Activated CD8-positive, alpha-beta memory T cell treated with anti-CD3 and anti-CD28 coated beads, Interleukin-2, amount 50 U/mL, for 48 hours (primary cell): ENCODE measurements around the gene SEMA3B.
"Not testable (repeated sequence)": the region's sequence is repeated elsewhere in the genome, so short reads cannot be mapped to it uniquely, and the experiment has no call there.

ENCODE experiments used
- DNase-seq: peaks from one replicate; pipeline ENCODE4 v3.0.0-alpha.2; 2020

Gene SEMA3B

DNA sequence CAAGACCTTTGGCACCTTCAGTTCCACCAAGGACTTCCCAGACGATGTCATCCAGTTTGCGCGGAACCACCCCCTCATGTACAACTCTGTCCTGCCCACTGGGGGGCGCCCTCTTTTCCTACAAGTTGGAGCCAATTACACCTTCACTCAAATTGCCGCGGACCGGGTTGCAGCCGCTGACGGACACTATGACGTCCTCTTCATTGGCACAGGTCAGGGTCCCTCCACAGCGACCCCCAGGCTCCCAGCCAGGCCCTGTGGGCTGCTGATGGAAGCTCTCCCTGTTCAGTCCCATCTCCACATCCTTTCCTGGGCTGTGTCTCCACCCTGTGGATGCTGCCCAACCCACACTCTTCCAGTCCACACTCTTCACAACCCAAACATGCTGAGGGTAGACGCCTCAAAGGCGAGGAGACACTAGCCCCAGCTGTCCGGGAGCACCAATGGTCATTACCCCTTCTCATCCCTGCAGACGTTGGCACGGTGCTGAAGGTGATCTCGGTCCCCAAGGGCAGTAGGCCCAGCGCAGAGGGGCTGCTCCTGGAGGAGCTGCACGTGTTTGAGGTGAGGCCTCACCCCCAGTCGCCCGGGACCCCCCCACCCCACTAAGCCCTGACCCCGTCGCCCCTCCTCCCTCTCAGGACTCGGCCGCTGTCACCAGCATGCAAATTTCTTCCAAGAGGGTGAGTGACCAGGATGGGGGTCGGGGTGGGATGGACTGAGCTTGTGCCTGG, 5.6 kb downstream of the SEMA3B start:
- DNase-seq: peak; percentile 91

DNA sequence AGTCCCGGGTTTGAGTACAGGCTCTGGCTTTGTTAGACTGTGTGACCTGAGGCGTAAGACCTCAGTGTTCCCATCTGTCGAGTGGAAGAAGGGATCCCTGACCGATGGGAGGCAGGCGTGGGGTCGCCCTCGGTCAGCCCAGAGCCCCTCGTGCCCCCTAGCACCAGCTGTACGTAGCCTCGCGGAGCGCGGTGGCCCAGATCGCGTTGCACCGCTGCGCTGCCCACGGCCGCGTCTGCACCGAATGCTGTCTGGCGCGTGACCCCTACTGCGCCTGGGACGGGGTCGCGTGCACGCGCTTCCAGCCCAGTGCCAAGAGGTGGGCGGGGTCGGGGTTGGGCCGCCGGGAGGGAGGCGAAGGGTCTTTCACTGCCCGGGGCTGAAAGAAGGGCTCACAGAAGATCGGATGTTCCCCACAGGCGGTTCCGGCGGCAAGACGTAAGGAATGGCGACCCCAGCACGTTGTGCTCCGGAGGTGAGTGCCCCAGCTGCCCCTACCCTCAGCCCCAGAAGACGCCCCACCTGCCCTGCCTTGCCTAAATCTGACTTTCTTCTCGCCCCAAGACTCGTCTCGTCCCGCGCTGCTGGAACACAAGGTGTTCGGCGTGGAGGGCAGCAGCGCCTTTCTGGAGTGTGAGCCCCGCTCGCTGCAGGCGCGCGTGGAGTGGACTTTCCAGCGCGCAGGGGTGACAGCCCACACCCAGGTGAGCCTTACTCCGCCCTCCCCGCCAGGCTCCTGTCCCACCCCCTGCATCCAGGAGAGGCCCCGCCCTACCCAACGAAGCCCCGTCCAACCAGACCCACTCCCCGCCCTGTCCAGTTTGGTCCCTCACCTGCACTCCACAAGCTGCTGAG, 6.4 kb downstream of the SEMA3B start:
- DNase-seq: no peak

DNA sequence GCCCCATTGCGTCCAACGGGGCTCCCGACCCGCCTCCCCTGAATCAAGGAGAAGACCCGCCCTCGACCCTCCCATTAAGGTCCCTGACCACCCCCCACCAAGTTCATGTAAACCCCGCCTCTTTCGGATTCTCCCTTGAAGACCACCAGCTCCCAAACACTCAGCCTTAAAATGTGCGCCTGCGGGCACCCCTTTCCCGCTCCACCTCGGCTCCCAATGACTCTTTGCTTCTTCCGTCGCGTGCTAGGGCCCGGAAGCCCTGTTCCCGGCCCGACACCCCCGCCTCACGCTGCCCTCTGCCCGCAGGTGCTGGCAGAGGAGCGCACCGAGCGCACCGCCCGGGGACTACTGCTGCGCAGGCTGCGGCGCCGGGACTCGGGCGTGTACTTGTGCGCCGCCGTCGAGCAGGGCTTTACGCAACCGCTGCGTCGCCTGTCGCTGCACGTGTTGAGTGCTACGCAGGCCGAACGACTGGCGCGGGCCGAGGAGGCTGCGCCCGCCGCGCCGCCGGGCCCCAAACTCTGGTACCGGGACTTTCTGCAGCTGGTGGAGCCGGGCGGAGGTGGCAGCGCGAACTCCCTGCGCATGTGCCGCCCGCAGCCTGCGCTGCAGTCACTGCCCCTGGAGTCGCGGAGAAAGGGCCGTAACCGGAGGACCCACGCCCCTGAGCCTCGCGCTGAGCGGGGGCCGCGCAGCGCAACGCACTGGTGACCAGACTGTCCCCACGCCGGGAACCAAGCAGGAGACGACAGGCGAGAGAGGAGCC, 7.2 kb downstream of the SEMA3B start:
- DNase-seq: no peak

DNA sequence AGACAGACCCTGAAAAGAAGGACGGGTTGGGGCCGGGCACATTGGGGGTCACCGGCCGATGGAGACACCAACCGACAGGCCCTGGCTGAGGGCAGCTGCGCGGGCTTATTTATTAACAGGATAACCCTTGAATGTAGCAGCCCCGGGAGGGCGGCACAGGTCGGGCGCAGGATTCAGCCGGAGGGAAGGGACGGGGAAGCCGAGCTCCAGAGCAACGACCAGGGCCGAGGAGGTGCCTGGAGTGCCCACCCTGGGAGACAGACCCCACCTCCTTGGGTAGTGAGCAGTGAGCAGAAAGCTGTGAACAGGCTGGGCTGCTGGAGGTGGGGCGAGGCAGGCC, 7.8 kb downstream of the SEMA3B start:
- no peak for DNase-seq

DNA sequence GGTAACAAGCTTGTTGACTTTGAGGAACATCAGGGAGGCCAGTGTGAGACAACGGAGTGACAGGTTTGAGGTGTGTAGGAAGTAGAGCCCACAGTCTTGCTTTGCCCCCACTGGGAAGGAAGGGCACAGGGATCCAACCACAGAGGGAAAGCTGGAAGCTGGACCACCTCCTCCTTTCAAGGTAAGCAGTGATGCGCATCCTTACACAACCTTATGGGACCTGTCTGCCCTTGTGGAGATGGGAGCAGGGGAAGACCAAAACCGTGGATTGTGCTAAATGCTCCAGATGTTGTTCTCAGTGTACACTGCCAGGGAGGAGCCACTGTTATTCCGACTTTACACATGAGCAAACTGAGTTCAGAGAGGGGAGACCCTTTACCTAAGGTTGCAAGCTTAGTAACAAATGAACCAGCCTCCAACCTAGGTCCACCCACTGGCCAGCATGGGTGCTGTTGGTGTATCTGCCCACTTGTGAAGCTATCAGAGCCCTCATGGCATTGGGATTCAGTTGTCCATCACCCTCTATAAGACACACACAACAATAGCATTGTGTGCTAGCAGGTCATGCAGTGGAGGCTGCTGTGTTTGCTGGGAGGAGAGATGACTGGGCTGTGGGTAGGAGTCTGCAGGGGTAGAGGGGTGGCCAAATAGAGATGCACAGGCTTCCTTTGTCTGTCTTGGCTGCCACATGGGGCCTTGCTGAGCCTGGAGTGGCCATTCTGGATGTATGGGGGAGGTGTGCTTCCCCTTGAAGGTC, 9.4 kb downstream of the SEMA3B start:
- no peak for DNase-seq

DNA sequence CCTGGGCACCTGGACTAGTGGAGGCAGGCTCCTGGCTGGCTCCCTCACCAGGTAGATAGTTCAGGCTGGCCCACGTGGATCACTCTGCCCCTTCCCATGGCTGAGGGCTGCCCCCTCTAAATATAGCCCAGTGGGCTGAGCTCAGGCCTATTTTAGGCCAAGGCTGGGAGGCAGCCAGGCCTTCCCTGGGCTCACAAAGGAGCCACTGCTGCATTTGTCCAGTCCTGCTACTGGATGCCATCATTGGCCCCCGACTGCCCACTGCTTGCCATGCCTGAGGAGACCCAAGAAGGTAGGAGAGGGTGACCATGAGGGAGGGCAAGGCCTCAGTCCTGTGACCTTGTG, 9.9 kb downstream of the SEMA3B start, which contains the start of gene LSMEM2:
TSS of gene LSMEM2 (plus strand) at position 208 of the 345 bp plus-strand sequence. CDS start at position 235, 27 bp downstream.
- DNase-seq: no peak

DNA sequence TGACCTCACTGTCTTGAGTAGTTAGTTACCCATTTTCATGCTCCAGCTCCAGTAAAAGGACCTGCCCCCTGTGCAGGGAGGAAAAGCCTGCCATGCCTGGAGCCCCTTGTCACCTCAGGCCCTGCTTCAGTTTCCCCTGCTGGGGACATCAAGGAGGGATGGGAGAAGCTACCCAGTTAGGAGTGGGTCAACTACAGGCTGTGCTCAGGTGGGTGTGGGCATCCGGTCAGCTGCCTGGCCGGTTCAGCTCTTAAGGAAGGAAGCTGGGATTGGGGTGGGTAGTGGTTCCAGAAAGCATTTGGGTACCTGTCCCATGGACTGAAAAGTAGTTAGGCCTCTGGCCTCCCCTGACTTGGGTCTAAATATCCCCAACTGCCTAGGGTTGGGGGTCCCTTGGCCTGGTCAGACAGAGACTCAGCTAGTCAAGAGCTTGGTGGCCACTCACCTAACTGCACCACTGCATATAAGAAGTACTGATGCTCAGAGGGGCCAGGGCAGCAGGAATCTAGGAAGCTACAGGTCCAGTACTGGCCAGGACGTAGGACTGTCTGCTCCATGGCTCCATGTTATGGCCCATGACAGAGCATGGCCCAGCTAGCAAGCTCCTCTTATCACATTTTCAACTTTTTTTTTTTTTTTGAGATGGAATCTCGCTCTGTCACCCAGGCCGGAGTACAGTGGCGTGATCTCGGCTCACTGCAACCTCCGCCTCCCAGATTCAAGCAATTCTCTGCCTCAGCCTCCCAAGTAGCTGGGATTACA, 10.5 kb downstream of the SEMA3B start:
- no peak for DNase-seq

DNA sequence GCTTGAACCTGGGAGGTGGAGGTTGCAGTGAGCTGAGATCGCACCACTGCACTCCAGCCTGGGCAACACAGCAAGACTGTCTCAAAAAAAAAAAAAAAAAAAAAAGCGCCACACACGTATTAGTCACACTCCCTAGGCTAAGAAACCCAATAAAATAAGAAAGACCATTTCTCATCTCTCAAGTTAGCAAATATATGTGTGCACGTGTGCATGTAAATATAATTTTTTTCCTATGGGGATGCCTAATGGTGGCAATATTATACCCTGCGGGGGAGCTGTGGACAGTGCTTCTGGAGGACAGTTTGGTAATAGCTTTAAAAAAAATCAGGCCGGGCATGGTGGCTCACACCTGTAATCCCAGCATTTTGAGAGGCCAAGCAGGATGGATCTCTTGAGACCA, 15.2 kb downstream of the SEMA3B start:
- not testable (repeated sequence) for DNase-seq

DNA sequence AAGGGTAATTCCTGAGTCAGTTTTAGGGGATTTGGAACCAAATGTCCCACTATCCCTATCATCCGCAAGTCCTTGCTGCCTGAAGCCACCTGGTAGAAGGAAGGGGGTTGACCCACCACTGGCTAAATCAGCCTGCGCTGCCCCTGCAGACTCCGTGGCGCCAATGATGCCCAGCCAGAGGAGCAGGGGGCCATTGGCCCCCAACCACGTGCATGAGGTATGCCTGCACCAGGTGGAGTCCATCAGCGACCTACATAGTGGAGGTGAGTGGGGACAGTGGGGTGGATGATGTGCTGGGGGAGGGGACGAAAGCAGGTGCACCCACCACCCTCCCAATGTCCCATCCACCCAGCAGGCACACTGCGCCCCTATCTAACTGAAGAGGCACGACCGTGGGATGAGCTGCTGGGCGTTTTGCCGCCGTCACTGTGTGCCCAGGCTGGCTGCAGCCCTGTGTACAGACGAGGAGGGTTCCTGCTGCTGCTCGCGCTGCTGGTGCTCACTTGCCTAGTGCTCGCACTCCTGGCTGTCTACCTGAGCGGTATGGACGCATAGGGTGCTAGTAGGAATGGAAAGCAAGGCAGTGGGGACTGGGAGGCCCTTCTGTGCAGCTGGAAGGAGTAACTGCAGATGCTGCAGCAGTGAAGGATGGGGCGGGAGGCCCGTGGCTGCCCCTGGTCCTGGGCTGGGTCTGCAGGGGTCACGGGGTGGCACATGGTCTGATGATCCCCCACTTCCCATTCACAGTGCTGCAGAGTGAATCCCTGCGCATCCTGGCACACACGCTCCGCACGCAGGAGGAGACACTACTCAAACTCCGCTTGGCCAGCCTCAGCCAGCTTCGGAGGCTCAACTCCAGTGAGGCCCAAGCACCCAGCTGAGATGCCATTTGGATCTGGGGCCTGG, 17.6 kb downstream of the SEMA3B start:
- DNase-seq: no peak

DNA sequence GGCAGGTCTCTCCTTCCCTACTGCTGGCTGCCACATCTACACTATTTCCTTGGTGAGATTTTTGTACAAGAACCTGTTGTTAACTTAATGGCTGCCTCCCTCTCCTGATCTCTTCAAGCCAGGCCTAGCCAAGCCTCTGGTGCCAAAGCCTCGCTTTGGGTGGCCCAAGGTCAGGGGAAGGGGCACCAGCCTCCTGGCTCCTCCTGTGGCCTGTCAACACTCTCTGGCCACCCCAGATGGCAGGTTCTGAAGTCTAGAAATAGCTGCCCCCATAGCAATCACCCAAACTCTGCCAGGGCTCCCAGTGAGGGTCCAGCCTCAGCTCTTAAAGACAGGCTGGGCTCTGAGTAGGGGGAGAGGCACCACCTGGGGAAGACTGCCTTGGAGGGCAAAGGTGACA, 18.3 kb downstream of the SEMA3B start:
- no peak for DNase-seq

DNA sequence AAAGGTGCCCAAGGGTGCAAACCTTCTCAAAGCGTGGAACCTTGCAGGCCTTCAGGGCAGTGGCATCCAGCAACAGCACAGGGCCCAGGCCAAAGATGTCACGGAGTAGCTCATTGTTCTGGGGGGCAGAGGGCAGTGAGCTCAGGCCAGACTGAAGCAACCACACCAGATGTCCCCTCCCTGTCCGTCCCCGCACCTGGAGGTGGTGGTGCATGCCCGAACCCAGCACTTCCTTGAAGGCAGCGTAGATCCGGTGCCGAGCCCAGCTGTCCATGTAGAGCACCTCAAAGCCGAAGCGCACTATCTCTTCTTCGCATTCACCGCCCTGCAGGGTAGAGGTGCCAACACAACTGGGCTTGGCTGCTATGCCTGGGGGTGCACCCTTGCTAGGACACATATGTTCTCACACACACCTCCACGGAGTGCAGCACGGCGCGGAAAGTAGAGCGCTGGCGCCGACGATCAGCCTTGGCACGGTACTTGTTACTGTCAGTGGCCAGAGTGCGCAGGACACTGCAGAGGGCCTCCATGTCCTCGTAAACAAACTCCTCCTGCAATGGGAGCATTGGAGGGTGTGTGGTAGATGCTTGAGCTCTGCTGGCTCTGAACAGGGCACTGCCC, 19.6 kb downstream of the SEMA3B start:
- no peak for DNase-seq

DNA sequence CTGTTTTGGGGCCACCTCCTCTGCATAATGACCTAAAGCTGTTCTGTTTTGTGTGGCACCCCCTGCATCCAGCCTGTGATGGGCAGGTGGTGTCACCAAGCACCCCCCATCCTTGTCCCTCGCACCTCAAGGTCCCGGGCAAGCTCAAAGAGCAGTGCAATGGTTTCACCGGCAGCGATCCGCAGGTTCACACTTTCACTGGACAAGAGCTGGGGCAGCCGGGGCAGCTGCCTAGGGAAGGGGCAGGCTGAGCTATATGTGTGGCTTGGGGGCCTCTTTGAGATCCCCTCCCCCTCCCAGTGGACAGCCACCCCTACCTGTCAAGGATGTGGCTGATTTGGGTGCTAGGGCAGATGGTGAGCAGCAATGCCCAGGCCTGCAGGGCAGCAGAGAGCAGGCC, 20.2 kb downstream of the SEMA3B start:
- DNase-seq: no peak

DNA sequence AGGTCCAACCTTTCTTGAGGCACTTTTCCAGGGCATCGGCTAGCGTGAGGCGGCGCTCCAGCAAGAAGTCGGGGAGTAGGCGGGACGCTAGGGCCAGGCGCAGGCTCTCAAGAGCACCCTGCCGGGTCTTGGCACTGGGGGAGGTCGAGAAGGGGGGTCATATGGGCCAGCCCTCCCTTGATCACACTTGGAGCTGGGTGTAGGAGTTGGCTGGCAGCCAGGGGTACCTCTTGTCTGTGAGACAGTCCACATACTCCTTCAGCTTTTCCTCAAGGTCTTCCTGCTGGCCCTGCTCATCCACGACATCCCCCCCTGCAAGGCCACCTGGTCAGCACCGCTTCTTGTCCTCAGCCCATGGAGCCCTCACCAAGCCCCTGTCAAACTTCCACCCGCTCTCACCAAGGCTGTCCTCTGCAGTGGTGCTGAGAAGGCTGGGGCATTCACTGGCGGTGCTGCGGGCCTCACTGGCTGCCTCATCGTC, 21.3 kb downstream of the SEMA3B start:
- DNase-seq: no peak

DNA sequence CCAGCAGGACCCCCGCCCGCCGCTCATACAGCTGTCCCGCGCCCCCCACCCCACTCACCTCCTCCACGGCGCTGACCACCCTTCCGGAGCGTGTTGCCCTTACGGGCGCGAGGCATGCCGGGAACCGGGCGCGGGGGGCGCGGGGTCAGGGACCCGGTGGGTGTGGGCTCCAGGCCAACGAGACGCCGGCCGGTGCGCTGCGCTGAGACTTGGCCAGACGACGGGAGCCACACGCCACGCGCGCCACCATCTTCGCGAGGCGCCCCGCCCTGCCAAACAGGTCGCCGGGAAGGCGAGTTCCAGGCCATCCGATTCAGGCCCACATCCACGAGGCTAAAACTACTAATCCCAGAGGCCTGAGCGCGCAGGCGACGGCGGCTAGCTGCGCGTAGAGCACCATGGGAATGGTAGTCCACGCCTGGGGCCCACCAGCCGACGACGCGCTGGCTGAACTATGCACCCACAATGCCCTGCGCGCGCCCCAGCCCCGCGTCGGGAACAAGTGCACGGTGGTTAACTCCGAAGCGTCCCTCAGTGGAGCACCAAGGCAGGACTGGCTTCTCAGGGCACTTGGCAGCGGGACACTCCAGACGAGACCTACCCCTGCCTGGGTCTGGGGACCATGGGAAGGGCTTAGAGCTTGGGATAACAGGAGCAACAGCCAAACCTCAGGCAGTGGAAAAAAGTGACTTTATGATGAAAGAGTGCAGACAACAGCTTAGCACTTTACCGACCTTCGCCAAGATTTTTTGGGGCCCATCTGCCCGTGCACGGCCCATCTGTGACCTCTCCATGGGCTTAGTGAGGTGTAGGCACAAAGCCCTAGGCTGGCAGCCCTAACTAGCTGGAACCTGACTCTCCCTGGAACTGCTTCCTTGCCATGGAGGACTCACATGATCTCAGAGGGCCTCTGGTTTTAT, 23.5 kb downstream of the SEMA3B start, which contains the start of gene IFRD2:
TSS of gene IFRD2 (minus strand) at position 271 of the 920 bp plus-strand sequence. CDS start at position 116, 155 bp downstream.
- peak; percentile 95 for DNase-seq

DNA sequence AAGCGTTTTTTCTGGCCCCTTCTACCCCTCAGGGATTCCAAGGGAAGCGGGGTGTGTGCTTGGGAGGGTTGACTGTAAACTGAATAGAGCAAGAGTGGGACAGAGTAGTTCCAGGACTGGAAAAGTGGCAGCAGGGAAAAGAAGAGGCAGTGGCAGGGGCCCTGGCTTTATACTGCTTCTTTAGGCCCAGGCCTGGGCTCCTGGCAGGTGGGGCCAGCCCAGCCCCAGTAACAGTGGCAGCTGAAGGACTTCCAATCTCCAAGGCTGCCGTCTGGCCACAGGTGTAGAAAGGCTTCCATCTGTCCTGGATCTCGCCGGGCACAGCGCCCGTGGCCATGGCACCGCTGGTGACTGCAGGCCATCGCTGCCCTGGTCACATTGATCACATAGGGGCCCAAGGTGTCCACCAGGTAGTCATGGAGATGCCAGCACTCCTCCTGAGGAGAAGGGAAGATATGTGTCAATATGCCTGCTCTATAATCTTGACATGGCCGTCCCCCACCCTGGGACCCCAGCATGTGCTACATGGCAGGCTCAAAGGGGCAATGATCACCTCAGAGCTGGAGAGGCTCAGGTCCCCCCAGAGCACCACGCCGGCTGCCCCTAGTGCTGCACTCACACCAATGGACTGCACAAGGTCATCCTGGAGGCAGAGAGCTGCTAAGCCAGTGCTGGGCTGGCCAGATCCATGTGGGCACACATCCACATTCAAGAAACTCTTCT, 24.3 kb downstream of the SEMA3B start:
- no peak for DNase-seq

DNA sequence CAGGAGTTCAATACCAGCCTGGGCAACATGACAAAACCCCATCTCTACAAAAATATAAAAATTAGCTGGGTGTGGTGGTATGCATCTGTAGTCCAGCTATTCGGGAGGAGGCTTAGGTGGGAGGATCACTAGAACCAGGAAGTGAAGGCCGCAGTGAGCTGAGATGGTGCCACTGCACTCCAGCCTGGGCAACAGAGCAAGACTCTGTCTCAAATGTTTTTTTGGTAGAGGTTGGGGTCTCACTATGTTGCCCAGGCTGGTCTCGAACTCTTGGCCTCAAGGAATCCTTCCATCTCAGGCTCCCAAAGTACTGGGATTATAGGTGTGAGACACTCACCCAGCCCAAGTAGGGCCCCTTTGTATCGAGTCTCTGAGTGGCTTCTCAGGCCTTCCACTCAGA, 25.1 kb downstream of the SEMA3B start:
- DNase-seq: no peak

DNA sequence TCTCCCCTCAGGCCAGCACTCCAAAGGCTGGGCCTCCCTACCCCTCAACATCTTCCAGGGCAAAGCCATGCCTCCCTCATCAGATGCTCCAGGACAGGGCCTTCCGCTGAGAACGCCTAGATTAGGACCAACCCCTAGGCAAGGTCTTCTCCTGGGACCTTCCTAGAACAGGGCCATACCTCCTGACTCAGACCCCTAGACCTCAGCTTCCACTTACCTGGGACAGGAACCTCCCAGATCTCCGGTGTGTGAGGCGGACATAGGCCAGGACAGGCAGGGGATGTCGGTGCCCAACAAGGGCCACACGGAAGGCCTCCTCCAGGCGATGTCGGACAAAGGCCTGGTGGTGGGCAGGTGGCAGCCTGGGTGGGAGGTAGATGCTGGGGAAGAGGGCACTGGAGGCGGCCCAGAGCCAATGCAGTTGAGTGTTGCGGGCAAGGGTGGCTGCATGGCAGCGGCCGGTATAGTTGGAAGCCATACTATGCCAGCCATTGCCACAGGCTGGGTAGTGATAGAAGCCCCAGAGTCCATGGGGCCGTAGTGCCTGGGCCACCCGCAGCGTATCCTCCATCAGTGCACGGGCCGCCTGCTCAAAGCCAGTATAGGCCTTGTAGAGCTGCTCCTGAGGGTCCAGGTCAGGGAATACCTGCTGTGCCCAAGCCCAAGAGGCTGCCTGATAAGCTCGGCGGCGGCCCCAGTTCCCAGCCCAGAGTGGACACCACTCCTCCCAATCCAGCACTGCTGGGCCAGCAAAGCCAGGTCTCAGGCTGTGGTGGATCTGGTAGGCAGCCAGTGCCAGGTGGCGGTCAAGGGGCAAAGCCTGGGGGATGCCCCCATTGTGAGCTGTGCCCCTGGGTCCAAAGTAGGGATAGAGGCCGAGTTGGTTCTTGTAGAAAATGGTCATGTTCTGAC, 25.8 kb downstream of the SEMA3B start:
- DNase-seq: no peak
